ENCODE data around the gene AOC3.
"Not testable (repeated sequence)": the region's sequence is repeated elsewhere in the genome, so short reads cannot be mapped to it uniquely, and the experiment has no call there.

AOC3 gene

GRCh38 chr17:42891539-42892152, 40.6 kb downstream of the AOC3 start:
- no peak for DNase-seq (ENCODE audit: low spot score)

GRCh38 chr17:42893359-42893758, 42.4 kb downstream of the AOC3 start:
- no peak for DNase-seq (ENCODE audit: low spot score)

- no peak for DNase-seq (ENCODE audit: low spot score)
These were observed 43.5 kb downstream of the AOC3 start for GRCh38 chr17:42894283-42895184.

- no peak for DNase-seq (ENCODE audit: low spot score)
These were observed 44.2 kb downstream of the AOC3 start for GRCh38 chr17:42895185-42895555.

- DNase-seq (ENCODE audit: low spot score): no peak
These were observed 47.3 kb downstream of the AOC3 start for GRCh38 chr17:42898147-42898811.

GRCh38 chr17:42899981-42900380, 49.0 kb downstream of the AOC3 start:
- not testable (repeated sequence) for DNase-seq (ENCODE audit: low spot score)

- DNase-seq (ENCODE audit: low spot score): no peak
These were observed 49.7 kb downstream of the AOC3 start, which contains the start of gene G6PC1 for GRCh38 chr17:42900460-42901331. Gene G6PC1 (plus strand): TSS chr17:42900799. CDS start chr17:42900877, 78 bp downstream.

- no peak for DNase-seq (ENCODE audit: low spot score)
These were observed 50.7 kb downstream of the AOC3 start for GRCh38 chr17:42901535-42902229.

GRCh38 chr17:42904110-42904469, 53.1 kb downstream of the AOC3 start:
- DNase-seq (ENCODE audit: low spot score): no peak

GRCh38 chr17:42906772-42907446, 55.9 kb downstream of the AOC3 start:
- no peak for DNase-seq (ENCODE audit: low spot score)
